Neutrophil (primary cell): ENCODE data around the gene HTD2.

Source experiments
- H3K27ac ChIP-seq: fragments of 200-600 bp; sonication (generic); 2 replicates; pipeline ENCODE4 v1.5.1; 2016; ENCODE audit warnings: mild to moderate bottlenecking, moderate library complexity
- H3K27me3 ChIP-seq: fragments of 200-600 bp; sonication (generic); 2 replicates; pipeline ENCODE4 v1.6.0; 2016; ENCODE audit warnings: mild to moderate bottlenecking
- H3K36me3 ChIP-seq: fragments of 200-600 bp; sonication (generic); 2 replicates; pipeline ENCODE4 v1.5.1; 2017
- H3K4me1 ChIP-seq, 2 experiments: fragments of 200-600 bp in 1 of 2; sonication (generic) in 1 of 2; 1 replicate in 1 of 2; 2 replicates in 1 of 2; pipeline versions ENCODE4 v1.5.1 to v1.6.1; 2013 to 2016; ENCODE audit warnings: low read depth in 1 of 2, low read length in 1 of 2, mild to moderate bottlenecking in 1 of 2, moderate library complexity in 1 of 2; ENCODE audit not compliant: control insufficient read depth in 1 of 2, insufficient read depth in 1 of 2
- H3K4me3 ChIP-seq, 2 experiments: fragments of 200-600 bp in 1 of 2; sonication (generic) in 1 of 2; 1 replicate in 1 of 2; 2 replicates in 1 of 2; pipeline ENCODE4 v1.5.1; 2013 to 2016; ENCODE audit warnings: low read depth in 1 of 2, low read length in 1 of 2, mild to moderate bottlenecking in 1 of 2, moderate library complexity in 1 of 2
- H3K9me3 ChIP-seq: fragments of 200-600 bp; sonication (generic); 2 replicates; pipeline ENCODE4 v1.5.1; 2016
- CTCF ChIP-seq: fragments of 200-600 bp; sonication (generic); IDR thresholded peaks from 2 replicates; pipeline ENCODE4 v1.5.1; 2016; ENCODE audit warnings: antibody characterized with exemption

The HTD2 gene

DNA sequence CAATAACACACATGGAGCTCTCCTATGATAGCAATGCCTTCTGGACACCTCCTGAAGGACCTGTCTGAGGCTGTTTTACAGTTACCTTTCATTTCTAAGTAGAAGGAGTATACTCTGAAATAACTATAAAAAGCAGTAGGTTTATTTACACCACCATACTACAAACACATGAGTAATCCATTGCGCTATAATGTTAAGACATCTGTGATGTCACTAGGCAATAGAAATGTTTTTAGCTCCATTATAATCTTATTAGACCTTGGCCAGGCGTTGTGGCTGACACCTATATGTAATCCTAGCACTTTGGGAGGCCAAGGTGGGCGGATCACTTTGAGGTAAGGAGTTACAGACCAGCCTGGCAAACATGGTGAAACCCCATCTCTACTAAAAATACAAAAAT is 51.1 kb downstream of the HTD2 start:
- H3K27ac ChIP-seq: peak overlapping the region; percentile 94
- no peak for TF ChIP-seq CTCF

GRCh38 chr3:58358092-58358491 is 51.8 kb downstream of the HTD2 start:
- Histone ChIP-seq H3K4me3 (no peak overlapping the region), H3K36me3 (no peaks in the 10 kb centered on the region), H3K9me3 (no peaks in the 10 kb centered on the region), H3K27me3 (no peaks in the 10 kb centered on the region), H3K4me1 (peaks cover 37 to 42% of the 10 kb centered on the region in 2 experiments), H3K27ac (peak overlapping the region; percentile 5)
- no peak for TF ChIP-seq CTCF

More for the DNA sequence above, 51.1 kb downstream of the HTD2 start:
- Histone ChIP-seq H3K36me3 (no peaks in the 10 kb centered on the region), H3K4me1 (peaks cover 44 to 48% of the 10 kb centered on the region in 2 experiments), H3K27me3 (no peaks in the 10 kb centered on the region), H3K4me3 (no peak overlapping the region), H3K9me3 (no peaks in the 10 kb centered on the region)

DNA sequence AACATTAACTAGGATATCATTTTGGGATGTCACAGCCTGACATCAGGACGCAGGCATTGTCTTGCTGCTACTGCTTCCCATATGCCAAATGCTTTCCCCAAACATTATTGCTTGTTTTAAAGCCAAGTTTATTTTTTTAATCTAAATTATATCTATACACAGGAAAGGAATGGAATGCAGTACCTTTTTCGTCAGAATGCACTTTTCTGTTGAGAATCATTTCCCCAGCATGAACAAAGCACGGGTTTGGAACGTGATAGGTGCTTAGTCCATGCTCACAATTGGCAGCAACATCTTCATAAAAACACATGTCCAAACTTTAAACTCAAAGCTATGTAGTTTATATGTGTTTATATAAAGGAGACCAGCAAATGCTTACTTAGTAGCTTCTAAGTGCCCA is 52.5 kb downstream of the HTD2 start:
- Histone ChIP-seq H3K27me3 (no peaks in the 10 kb centered on the region), H3K4me1 (peaks cover 30 to 35% of the 10 kb centered on the region in 2 experiments), H3K27ac (peak overlapping the region; percentile 5), H3K36me3 (no peaks in the 10 kb centered on the region), H3K9me3 (no peaks in the 10 kb centered on the region), H3K4me3 (no peak overlapping the region)
- no peak for TF ChIP-seq CTCF

- Histone ChIP-seq H3K27ac (no peak overlapping the region), H3K27me3 (no peaks in the 10 kb centered on the region), H3K4me3 (no peak overlapping the region), H3K4me1 (peaks cover 22 to 37% of the 10 kb centered on the region in 2 experiments), H3K9me3 (no peaks in the 10 kb centered on the region), H3K36me3 (no peaks in the 10 kb centered on the region)
- no peak for TF ChIP-seq CTCF
Measured at GRCh38 chr3:58359621-58360020, 53.3 kb downstream of the HTD2 start.

DNA sequence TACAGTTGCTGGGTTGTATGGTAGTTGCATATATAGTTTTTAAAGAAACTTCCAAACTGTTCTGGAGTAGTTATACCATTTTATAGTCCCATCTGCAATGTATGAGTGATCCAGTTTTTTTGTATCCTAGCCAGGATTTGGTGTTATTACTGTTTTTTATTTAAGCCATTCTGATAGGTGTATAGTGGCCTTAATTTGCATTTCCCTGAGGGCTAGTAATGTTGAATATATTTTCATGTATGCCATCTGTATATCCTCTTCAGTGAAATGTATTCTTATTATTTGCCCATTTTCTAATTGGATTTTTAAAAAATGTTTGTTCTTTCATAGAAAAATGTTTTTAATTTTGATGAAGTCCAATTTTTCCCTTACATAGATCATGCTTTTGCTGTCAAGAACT is 55.5 kb downstream of the HTD2 start:
- Histone ChIP-seq H3K9me3 (no peaks in the 10 kb centered on the region), H3K4me1 (peaks cover 6 to 27% of the 10 kb centered on the region in 2 experiments), H3K27ac (no peak overlapping the region), H3K27me3 (no peaks in the 10 kb centered on the region), H3K4me3 (no peak overlapping the region), H3K36me3 (no peaks in the 10 kb centered on the region)
- TF ChIP-seq CTCF: no peak

DNA sequence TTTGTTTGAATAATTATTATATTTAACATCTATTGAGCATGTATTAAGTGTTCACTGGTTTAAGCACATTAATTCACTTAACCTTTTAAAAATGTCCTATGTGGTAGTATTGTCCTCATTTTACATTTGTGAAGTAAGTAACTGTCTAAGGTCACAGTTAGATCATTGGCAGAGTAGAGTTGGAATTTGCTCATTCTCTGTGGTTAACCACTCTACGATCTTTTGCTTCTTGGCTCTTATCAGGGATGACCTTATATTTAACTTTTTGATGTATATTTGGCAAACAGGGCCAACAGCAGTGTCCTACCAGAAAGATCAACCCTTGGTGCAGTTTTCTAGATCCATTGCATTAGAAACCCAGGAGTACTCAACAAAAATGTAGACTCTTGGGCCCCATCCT is 60.4 kb downstream of the HTD2 start:
- no peaks in the 10 kb centered on the region for H3K27me3 ChIP-seq

More for the DNA sequence above, 60.4 kb downstream of the HTD2 start:
- TF ChIP-seq CTCF: no peak
- peak overlapping the region; percentile 20 for H3K27ac ChIP-seq
- peaks cover 16 to 37% of the 10 kb centered on the region in 2 experiments for H3K4me1 ChIP-seq
- H3K9me3 ChIP-seq: no peaks in the 10 kb centered on the region
- H3K36me3 ChIP-seq: peaks cover 4% of the 10 kb centered on the region
- H3K4me3 ChIP-seq: no peak overlapping the region
